Hematopoietic multipotent progenitor cell (in vitro differentiated cells): ENCODE measurements around the gene DUOXA1. TPM values are rescaled to one million over a fixed set of nuclear protein-coding genes. Genes with fewer than 3 reads are reported as not detected.
"Not testable (repeated sequence)": the region's sequence is repeated elsewhere in the genome, so short reads cannot be mapped to it uniquely, and the experiment has no call there.

ENCODE experiments used
- DNase-seq, 3 donors: peaks; one replicate each; pipeline ENCODE4 v3.0.0-alpha.2; 2011 to 2015; ENCODE audit warnings: low read depth in 2 of 3, low spot score in 2 of 3
- total RNA-seq: library from RNA; depleted of rRNA; stranded (reverse); fragments of >200 nt; gene quantifications from one replicate; pipeline ENCODE4 v1.2.3, GENCODE V29; 2012

Gene DUOXA1
- total RNA-seq, 1 donor = under 0.01 TPM

- DNase-seq = no peak
These were observed 35.9 kb downstream of the DUOXA1 start for GRCh38 chr15:45093622-45094357.

GRCh38 chr15:45093013-45093412, 36.7 kb downstream of the DUOXA1 start:
- no peak for DNase-seq

- DNase-seq = no peak
These were observed 38.1 kb downstream of the DUOXA1 start for GRCh38 chr15:45091576-45091975.

DNA sequence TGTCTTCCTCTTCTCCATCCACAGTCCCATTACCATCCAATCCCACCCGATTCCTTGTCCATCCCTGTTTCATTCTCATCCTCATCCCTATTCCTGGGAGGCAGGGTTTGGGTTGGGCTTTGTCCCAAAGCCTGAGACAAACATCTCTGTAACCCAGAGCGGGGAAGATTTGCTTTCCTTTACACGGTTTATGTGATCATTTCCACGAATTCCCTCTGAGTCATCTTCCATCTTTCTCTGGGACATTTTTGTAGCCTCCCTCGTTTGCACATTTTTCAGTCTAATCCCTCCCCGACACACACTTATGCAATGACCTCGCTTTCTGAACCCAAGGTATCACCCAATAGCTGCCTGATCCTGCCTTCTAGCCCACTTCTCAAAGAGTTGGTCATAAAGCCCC, 38.5 kb downstream of the DUOXA1 start:
- no peak for DNase-seq

GRCh38 chr15:45089712-45090373, 39.8 kb downstream of the DUOXA1 start:
- DNase-seq = peak in 1 of 3 donors; percentile 23

DNA sequence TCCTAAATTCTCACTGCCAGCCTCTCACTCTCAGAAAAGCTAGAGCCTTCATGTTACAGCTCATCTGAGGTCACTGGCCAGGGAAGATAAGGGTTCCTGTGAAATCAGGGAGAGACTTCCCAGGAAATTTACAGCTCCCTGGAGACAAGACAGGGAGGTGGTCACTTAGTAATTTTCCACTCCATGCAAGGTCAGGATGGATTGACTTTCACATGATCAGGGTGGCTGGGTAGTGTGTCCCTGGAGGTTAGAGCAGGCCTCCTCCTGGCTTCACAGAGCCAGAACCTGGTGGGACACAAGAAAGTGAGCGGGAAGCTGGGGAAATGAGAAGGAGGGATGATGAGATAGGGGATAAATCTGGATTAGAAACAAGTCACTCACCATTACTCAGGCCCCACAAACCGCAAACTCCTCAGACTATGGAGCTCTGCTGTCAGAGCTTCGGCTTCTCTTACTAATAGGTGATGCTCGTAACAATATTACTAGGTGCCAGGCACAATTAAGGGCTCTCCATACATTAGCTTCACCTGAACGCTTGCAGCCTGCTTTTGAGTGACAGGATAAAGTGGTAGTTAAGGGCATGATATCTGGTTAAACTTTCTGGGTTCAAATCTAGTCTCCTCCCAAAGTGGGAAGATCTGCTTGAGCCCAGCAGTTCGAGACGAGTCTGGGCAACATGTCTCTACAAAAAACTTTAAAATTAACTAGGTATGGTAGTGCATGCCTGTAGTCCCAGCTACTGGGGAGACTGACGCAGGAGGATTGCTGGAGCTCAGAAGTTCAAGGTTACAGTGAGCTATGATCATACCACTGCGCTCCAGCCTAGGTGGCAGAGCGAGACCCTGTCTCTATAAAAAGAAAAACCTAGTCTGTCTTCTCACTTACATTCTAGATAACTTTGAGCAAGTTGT, 40.6 kb downstream of the DUOXA1 start:
- DNase-seq = no peak

GRCh38 chr15:45087513-45087912, 42.2 kb downstream of the DUOXA1 start:
- DNase-seq = peak in 1 of 3 donors; percentile 12

GRCh38 chr15:45084163-45084562, 45.5 kb downstream of the DUOXA1 start:
- no peak for DNase-seq

GRCh38 chr15:45083223-45083622, 46.5 kb downstream of the DUOXA1 start:
- no peak for DNase-seq

DNA sequence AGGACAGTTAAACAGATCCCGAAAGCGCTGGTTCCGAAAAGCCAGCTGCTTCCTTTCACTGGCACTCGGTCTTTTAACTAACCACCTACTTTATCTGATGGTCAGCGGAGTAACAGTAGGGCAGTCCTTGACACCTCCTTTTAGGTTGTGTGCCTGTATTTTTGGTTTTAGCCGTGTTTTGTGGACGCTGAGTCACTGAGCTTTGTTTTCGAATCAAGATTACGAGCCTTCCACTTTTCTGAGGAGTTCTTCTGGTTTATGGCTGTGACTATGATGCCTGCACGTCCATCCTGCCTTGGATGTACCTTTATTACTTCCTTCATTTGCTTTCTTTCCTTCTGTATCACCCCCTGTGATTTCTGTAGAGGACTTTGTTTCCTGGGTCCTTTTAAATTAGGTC, 47.3 kb downstream of the DUOXA1 start:
- DNase-seq = not testable (repeated sequence)

- not testable (repeated sequence) for DNase-seq
These were observed 49.1 kb downstream of the DUOXA1 start for GRCh38 chr15:45080593-45080992.

GRCh38 chr15:45079628-45080246, 49.9 kb downstream of the DUOXA1 start:
- DNase-seq = not testable (repeated sequence)

DNA sequence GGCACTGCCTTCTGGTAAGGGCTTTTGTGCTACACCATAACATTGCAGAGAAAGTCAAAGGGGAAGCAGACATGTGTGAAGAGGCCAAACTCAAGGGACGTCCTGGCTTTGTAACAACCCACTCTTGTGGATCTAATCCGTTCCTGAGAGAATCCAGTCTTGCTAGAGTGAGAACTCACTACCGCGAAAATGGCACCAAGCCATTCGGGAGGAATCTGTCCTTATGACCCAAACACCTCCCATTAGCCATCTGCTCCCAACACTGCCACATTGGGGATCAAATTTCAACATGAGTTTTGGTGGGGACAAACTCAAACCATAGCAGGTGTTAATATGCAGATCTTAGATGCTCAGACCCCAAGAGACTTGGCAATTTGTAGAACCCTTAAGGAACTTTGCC, 50.5 kb downstream of the DUOXA1 start:
- not testable (repeated sequence) for DNase-seq

GRCh38 chr15:45077391-45077790, 52.3 kb downstream of the DUOXA1 start:
- not testable (repeated sequence) for DNase-seq

GRCh38 chr15:45075440-45076320, 54.0 kb downstream of the DUOXA1 start:
- DNase-seq = not testable (repeated sequence)

DNA sequence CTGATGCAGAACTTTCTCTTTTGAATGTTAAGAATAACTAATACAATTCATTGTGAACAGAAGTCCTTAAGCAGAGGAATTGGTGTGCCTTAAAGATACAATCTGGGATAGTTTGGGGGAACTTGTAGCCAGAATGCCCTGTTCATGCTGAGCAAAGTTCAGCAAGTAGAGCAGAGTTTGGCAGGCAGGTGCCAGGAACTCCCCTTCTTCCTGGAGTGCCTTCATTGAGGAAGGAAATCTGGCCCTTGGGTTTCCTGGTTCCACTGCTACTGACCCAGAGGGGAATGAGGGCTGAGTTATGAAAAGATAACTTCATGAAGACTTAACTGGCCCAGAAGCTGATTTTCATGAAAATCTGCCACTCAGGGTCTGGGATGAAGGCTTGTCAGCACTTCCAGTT, 56.1 kb downstream of the DUOXA1 start:
- not testable (repeated sequence) for DNase-seq

- DNase-seq = not testable (repeated sequence)
These were observed 59.7 kb downstream of the DUOXA1 start for GRCh38 chr15:45069942-45070360.
